Neural cell (in vitro differentiated cells): Measurements from ENCODE around the gene MYCBP2.

Experiments used
- EP300 ChIP-seq: fragments of 450-650 bp; conservative IDR thresholded peaks from 2 replicates; pipeline ENCODE4 v1.6.1; 2014; ENCODE audit warnings: antibody characterized with exemption, mild to moderate bottlenecking, moderate library complexity; ENCODE audit not compliant: poor library complexity, severe bottlenecking
- EZH2 ChIP-seq: fragments of 200-600, 300-800 bp; shearing (Covaris generic), sonication (generic); IDR thresholded peaks from 2 replicates; pipeline ENCODE4 v1.6.1; 2014; ENCODE audit warnings: antibody characterized with exemption, low read length, borderline replicate concordance, mild to moderate bottlenecking; ENCODE audit not compliant: insufficient read depth, poor library complexity, severe bottlenecking
- TAF1 ChIP-seq: IDR thresholded peaks from 2 replicates; pipeline ENCODE4 v1.6.1; 2012; ENCODE audit warnings: low read depth
- TF ChIP-seq, protein P1 (sequence below): fragments of 450-650 bp; IDR thresholded peaks from 2 replicates; pipeline ENCODE4 v1.5.1; 2014; ENCODE audit warnings: antibody characterized with exemption, mild to moderate bottlenecking, moderate library complexity; ENCODE audit not compliant: poor library complexity, severe bottlenecking

DNA sequence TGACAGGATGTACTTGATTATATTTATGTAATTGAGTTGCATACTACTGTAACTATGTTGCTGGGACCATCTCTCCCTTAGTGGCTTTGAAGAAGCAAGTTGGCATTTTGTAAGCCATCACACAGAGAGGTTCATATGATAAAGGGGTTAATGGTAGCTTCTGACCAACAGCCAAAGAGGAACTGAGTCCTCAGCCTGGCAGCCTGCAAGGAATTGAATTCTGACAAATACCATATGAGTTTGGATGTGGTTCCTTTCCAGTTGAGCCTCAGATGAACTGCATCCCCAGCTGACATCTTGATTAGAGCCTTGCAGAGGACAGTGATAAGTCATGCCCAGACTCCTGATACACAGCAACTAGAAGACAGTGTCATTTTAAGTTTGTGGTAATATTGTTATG, 8.6 kb upstream of the MYCBP2 start:
- TF ChIP-seq, protein P1, sequence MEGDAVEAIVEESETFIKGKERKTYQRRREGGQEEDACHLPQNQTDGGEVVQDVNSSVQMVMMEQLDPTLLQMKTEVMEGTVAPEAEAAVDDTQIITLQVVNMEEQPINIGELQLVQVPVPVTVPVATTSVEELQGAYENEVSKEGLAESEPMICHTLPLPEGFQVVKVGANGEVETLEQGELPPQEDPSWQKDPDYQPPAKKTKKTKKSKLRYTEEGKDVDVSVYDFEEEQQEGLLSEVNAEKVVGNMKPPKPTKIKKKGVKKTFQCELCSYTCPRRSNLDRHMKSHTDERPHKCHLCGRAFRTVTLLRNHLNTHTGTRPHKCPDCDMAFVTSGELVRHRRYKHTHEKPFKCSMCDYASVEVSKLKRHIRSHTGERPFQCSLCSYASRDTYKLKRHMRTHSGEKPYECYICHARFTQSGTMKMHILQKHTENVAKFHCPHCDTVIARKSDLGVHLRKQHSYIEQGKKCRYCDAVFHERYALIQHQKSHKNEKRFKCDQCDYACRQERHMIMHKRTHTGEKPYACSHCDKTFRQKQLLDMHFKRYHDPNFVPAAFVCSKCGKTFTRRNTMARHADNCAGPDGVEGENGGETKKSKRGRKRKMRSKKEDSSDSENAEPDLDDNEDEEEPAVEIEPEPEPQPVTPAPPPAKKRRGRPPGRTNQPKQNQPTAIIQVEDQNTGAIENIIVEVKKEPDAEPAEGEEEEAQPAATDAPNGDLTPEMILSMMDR, result no peak
- TF ChIP-seq EP300, result no peak
- TF ChIP-seq EZH2, result no peak
- no peak for TF ChIP-seq TAF1
